Large intestine (tissue), 3 donors: ENCODE results near the gene RAB3B. TPM values are rescaled to one million over a fixed set of nuclear protein-coding genes. Genes with fewer than 3 reads are reported as not detected.

Experiments used
- DNase-seq, 2 donors: peaks; one replicate each; pipeline versions ENCODE4 v3.0.0 to v3.0.0-alpha.2; 2013
- H3K27ac ChIP-seq: one replicate; pipeline ENCODE4 v1.5.1; 2013; ENCODE audit warnings: low read length
- H3K27me3 ChIP-seq: 2 replicates; pipeline ENCODE4 v1.6.1; 2013; ENCODE audit warnings: low read length; ENCODE audit not compliant: control insufficient read depth, insufficient read depth
- H3K36me3 ChIP-seq: 2 replicates; pipeline ENCODE4 v1.6.1; 2013; ENCODE audit warnings: low read length; ENCODE audit not compliant: control insufficient read depth, insufficient read depth
- H3K4me1 ChIP-seq: one replicate; pipeline ENCODE4 v1.6.1; 2013; ENCODE audit warnings: low read length; ENCODE audit not compliant: control insufficient read depth, insufficient read depth
- H3K4me3 ChIP-seq: one replicate; pipeline ENCODE4 v1.5.1; 2013; ENCODE audit warnings: low read length
- H3K9me3 ChIP-seq: one replicate; pipeline ENCODE4 v1.6.1; 2013; ENCODE audit warnings: mild to moderate bottlenecking, low read depth, low read length, moderate library complexity; ENCODE audit not compliant: control insufficient read depth
- WGBS: methylation state at CpG from one replicate; pipeline ENCODE4 v1.1.5; 2013; ENCODE audit warnings: low lambda C conversion rate; ENCODE audit not compliant: insufficient coverage; 5-methylcytosine and 5-hydroxymethylcytosine counted together
- polyA plus RNA-seq: library from polyadenylated mRNA; unstranded; fragments of 120-200 nt; gene quantifications from one replicate; pipeline ENCODE4 v1.2.1, GENCODE V29; 2013

The RAB3B gene
- polyA plus RNA-seq, 1 donor, result 4.1 TPM

- no peak overlapping the region for H3K4me3 ChIP-seq
- H3K9me3 ChIP-seq, result no peaks in the 10 kb centered on the region
- no peaks in the 10 kb centered on the region for H3K4me1 ChIP-seq
- H3K36me3 ChIP-seq, result no peaks in the 10 kb centered on the region
- no peak for DNase-seq
- 92% methylated on average over 2 of the region's 5 CpGs for WGBS
- no peaks in the 10 kb centered on the region for H3K27me3 ChIP-seq
- H3K27ac ChIP-seq, result no peak overlapping the region
Measured at GRCh38 chr1:51920130-51920529, 70.4 kb downstream of the RAB3B start.

GRCh38 chr1:51919684-51920083, 70.8 kb downstream of the RAB3B start:
- no peaks in the 10 kb centered on the region for H3K9me3 ChIP-seq
- H3K4me1 ChIP-seq, result no peaks in the 10 kb centered on the region
- no peaks in the 10 kb centered on the region for H3K36me3 ChIP-seq
- no CpG with 5 or more reads among the region's 10 CpGs for WGBS
- DNase-seq, result no peak
- no peak overlapping the region for H3K27ac ChIP-seq
- H3K4me3 ChIP-seq, result no peak overlapping the region
- H3K27me3 ChIP-seq, result no peaks in the 10 kb centered on the region

DNA sequence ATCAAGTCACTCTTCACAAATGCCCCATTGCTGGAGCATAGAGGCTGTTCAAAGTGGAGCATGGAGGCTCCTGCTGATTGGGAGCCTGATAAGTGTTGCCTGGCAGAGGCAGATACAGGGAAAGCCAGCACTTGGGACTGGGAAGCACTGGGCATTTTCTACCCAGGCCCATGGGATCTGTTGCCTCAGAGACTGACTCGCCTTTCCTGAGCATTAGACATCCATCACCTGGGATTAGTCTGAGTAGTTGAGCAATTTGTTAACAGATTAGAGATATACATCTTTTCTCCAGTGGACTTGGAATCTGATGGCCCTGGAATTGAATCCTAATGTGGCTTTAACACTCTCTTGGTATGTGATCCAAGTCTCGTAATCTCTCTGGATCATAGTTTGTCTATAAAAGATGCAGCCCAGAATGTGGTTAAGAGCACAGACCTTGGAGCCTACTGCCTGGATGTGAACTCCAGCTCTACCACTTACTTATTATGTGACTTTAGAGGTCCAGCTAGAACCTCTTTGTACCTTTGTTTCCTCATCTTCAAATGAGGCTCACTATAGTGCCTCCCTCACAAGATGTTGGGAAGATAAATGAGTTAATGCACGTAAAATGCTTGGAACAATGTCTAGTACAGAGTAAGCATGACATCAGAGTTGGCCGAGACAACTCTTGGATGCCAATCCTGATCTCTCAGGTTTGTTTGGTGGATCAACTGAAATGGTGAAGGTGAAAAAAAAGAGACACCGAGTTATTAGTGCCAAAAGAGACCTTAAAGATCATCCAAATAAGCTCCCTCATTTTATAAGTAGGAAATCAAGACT, 73.7 kb downstream of the RAB3B start:
- no peaks in the 10 kb centered on the region for H3K9me3 ChIP-seq
- H3K27me3 ChIP-seq, result no peaks in the 10 kb centered on the region
- no peaks in the 10 kb centered on the region for H3K4me1 ChIP-seq
- no peaks in the 10 kb centered on the region for H3K36me3 ChIP-seq
- no peak overlapping the region for H3K27ac ChIP-seq
- 80% methylated on average over 1 of the region's 5 CpGs for WGBS
- DNase-seq, result no peak
- no peak overlapping the region for H3K4me3 ChIP-seq

GRCh38 chr1:51915951-51916350, 74.5 kb downstream of the RAB3B start:
- Histone ChIP-seq H3K36me3 (no peaks in the 10 kb centered on the region), H3K27ac (no peak overlapping the region), H3K4me3 (no peak overlapping the region), H3K27me3 (no peaks in the 10 kb centered on the region), H3K4me1 (no peaks in the 10 kb centered on the region), H3K9me3 (no peaks in the 10 kb centered on the region)
- DNase-seq, result no peak
- WGBS, result 100% methylated on average over 1 of the region's 3 CpGs

DNA sequence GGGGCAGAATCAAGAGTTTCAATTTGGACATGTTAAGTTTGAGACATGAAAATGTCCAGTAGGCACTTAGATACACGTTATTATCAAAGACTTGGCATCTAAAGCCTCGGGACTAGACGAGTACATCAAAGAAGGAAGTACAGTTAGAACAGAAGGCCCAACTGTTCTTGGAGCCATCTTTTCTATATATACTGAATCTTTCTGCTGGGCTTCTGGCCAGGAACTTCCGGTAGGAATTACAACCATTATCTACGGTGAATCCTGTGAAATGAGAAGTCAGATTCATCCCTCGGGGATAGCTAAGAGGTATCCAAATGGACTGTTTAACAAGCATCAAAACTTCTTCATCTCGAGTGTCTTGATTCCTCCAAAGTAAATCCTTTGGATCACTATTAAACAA, 77.6 kb downstream of the RAB3B start:
- DNase-seq, result no peak
- H3K9me3 ChIP-seq, result no peaks in the 10 kb centered on the region
- no peaks in the 10 kb centered on the region for H3K4me1 ChIP-seq
- WGBS, result 100% methylated on average over 2 of the region's 7 CpGs
- peaks cover 2% of the 10 kb centered on the region for H3K27me3 ChIP-seq
- H3K36me3 ChIP-seq, result no peaks in the 10 kb centered on the region
- H3K27ac ChIP-seq, result no peak overlapping the region
- H3K4me3 ChIP-seq, result no peak overlapping the region

GRCh38 chr1:51910221-51911000, 80.1 kb downstream of the RAB3B start:
- no peaks in the 10 kb centered on the region for H3K9me3 ChIP-seq
- no peaks in the 10 kb centered on the region for H3K4me1 ChIP-seq
- DNase-seq, result no peak
- no peak overlapping the region for H3K27ac ChIP-seq
- no CpG with 5 or more reads among the region's 4 CpGs for WGBS
- H3K27me3 ChIP-seq, result peaks cover 2% of the 10 kb centered on the region
- no peak overlapping the region for H3K4me3 ChIP-seq
- no peaks in the 10 kb centered on the region for H3K36me3 ChIP-seq

DNA sequence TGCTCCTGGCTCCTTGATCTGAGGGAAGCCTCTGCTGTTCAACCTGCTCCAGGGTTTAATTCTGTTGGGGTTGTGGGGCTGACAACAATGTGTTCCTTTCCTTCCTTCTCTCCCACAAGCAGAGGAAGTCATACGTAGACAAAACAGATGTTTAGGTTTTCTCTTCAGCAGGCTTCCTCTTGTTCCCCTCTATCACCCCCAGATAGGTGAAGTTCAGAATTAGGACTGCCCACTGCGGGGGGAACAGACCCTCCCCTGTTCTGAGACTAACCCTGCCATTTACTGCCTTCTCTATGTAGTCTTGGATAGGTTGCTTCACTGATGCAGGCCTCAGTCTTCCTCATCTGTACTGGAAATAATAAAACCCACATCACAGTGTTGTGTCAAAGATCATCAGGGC, 82.0 kb downstream of the RAB3B start:
- no peak overlapping the region for H3K27ac ChIP-seq
- no peaks in the 10 kb centered on the region for H3K9me3 ChIP-seq
- H3K4me1 ChIP-seq, result no peaks in the 10 kb centered on the region
- no peak for DNase-seq
- H3K4me3 ChIP-seq, result no peak overlapping the region
- 80% methylated on average over 1 of the region's 2 CpGs for WGBS
- peaks cover 2% of the 10 kb centered on the region for H3K27me3 ChIP-seq
- H3K36me3 ChIP-seq, result no peaks in the 10 kb centered on the region

GRCh38 chr1:51907079-51907702, 83.3 kb downstream of the RAB3B start:
- no peak overlapping the region for H3K27ac ChIP-seq
- no peak overlapping the region for H3K4me3 ChIP-seq
- WGBS, result no CpG with 5 or more reads among the region's 4 CpGs
- H3K4me1 ChIP-seq, result no peaks in the 10 kb centered on the region
- peaks cover 2% of the 10 kb centered on the region for H3K27me3 ChIP-seq
- H3K9me3 ChIP-seq, result no peaks in the 10 kb centered on the region
- DNase-seq, result peak in 1 of 2 donors; percentile 13
- no peaks in the 10 kb centered on the region for H3K36me3 ChIP-seq

DNA sequence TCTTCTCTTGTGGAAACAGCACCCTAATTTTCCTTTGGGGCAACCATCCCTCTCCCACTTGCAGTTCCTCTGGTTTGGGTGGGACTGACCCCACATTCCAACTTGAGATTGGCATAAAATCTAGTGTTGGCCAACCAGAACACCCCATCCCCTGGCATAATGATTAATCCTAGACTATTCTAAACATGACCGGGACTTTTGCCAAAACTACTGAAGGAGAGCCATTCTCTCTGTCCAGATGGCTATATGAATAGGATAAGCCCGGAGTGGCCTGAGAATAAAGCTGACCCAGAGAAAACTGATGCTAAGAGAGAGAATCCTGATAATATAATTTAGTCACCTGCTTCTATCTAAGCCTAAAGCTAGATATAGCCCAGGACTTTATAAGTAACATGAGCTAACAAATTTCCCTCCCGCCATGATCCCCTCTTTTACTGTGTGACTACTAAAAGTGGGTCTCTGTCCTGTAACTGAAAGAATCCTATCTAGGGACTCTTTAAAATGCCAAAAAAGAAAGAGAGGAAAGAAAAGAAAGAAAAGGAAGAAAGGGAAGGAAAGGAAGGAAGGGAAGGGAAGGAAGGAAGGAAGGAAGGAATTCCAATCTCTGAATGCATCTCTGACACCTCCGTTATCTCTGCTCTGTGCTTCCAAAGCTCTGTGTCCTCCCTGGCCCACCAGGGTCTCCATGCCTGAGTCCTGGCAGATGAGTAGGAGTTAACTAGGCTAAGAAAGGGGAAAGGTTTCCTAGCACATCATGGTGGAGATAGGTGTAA, 84.0 kb downstream of the RAB3B start:
- no peak for DNase-seq
- H3K4me3 ChIP-seq, result no peak overlapping the region
- peaks cover 2% of the 10 kb centered on the region for H3K27me3 ChIP-seq
- WGBS, result no CpG with 5 or more reads among the region's 4 CpGs
- H3K9me3 ChIP-seq, result no peaks in the 10 kb centered on the region
- no peaks in the 10 kb centered on the region for H3K36me3 ChIP-seq
- H3K4me1 ChIP-seq, result no peaks in the 10 kb centered on the region
- no peak overlapping the region for H3K27ac ChIP-seq

GRCh38 chr1:51902456-51902855, 88.0 kb downstream of the RAB3B start:
- no CpG with 5 or more reads among the region's 5 CpGs for WGBS
- no peak overlapping the region for H3K27ac ChIP-seq
- H3K27me3 ChIP-seq, result peaks cover 2% of the 10 kb centered on the region
- H3K36me3 ChIP-seq, result no peaks in the 10 kb centered on the region
- no peak overlapping the region for H3K4me3 ChIP-seq
- no peak for DNase-seq
- H3K4me1 ChIP-seq, result no peaks in the 10 kb centered on the region
- no peaks in the 10 kb centered on the region for H3K9me3 ChIP-seq
